GM18867 (cell line): ENCODE data around the gene CCDC24.

Experiments used
- ATAC-seq: cut with Tn5 transposase; IDR thresholded peaks from one replicate; pipeline ENCODE4 v1.9.1; 2021; ENCODE audit warnings: mild to moderate bottlenecking, moderate library complexity; ENCODE audit not compliant: unreplicated experiment

Gene CCDC24

GRCh38 chr1:43979528-43980254, 11.7 kb upstream of the CCDC24 start:
- no peak for ATAC-seq

DNA sequence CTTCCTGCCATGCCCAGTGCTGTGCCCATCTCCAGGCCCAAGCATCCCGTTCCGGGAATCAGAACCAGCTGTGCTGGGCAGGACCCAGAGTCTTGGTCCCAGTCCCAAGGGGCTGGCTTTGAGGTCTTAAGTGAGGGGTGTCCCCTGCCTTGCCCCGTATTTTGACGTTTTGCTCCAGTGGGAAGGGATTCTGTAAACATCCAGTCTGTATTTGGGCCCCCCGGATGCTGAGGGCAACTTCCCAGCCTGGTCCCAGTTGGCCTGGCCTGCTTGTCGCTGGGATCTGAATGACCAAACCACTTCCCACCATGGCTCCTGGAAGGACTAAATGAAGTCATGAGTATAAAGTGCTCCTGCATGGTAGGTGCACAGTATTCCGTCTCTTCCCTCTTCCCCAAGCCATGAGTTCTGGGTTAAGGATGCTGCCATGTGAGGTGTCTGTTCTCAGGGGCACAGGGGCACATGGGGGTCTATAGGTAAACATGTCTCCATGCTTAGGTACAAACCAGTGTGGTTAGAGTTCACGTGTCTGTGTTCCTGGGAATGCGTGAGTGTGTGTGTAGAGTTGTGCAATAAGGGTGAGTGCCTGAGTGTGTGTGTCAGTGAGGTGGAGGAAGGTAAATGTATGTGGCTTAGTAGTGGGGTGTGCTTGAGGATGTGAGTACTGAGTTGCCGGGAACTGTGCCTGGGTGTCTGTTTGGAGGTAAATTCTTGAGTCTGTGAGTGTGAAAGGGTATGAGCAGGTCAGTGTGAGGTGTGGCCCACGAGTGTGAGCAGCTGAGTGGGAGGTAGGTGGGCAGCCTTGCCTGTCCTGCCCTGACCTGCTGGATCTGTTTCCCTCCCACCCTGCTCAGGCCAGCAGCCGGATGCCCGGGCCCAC, 10.9 kb upstream of the CCDC24 start:
- no peak for ATAC-seq

- ATAC-seq: no peak
These were observed 10.3 kb upstream of the CCDC24 start for GRCh38 chr1:43981135-43981491.

DNA sequence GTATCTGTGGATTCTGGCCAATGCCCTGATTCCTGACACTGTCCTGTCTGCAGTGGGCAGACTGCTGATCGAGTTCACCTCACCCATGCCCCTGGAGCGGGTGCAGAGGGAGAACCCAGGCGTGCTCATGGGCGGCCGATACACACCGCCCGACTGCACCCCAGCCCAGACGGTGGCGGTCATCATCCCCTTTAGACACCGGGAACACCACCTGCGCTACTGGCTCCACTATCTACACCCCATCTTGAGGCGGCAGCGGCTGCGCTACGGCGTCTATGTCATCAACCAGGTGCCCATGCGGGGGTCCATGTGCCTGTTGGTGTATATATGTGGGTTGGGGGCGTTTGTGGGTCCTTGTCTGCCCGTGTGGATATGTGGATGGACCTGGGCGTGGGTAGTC, 9.8 kb upstream of the CCDC24 start:
- no peak for ATAC-seq

DNA sequence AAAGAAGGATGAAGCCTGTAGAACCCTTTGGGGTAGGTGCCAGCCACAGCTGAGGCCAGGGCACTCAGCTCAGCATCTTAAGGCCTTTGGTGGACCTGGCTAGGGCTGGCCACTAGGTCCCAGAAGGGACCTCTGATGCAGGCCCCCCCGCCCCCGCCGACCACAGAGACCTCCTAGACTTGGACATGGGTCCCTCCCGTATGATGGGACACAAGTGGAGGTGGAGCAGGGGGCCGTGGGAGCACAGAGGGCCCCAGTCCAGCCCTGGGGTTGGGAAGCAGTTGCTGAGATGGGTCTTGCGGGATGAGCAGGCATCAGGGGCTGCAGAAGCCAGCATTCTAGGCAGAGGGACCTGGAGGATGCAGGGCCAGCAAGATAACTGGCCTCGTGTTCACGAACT, 9.2 kb upstream of the CCDC24 start:
- ATAC-seq: no peak

- no peak for ATAC-seq
These were observed 8.6 kb upstream of the CCDC24 start for GRCh38 chr1:43982808-43983207.

GRCh38 chr1:43983253-43983899, 8.0 kb upstream of the CCDC24 start:
- ATAC-seq: no peak

- ATAC-seq: no peak
These were observed 6.5 kb upstream of the CCDC24 start for GRCh38 chr1:43984855-43985254.

DNA sequence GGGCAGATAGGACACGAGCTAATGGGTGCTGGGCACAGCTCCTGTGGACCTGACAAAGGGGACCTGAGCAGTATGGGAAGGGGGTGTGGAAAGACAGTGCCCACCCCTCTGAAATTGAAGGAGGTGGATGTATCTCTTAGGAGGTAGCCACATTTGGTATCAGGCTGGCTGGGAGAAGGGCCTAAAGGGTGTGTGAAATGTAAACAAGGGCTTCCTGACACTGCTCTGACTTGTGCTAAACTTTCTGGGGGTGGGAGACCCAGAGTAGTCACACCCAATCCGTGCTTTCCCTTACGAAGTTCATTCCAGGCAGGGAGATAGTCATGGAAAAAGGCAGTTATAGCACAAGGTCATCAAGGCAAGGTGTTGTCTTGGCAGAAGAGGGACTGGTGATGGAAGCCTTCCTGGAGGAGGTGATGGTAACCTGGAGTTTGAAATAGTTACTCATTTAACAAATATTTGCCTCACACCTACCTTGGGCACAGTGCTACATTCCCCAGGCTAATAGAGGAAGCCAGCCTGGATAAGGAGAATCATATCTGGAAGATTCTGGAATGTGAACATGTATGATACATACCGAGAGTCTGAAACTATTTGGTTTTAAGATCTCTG, 5.3 kb upstream of the CCDC24 start:
- ATAC-seq: no peak

GRCh38 chr1:43986712-43987111, 4.7 kb upstream of the CCDC24 start:
- ATAC-seq: no peak

DNA sequence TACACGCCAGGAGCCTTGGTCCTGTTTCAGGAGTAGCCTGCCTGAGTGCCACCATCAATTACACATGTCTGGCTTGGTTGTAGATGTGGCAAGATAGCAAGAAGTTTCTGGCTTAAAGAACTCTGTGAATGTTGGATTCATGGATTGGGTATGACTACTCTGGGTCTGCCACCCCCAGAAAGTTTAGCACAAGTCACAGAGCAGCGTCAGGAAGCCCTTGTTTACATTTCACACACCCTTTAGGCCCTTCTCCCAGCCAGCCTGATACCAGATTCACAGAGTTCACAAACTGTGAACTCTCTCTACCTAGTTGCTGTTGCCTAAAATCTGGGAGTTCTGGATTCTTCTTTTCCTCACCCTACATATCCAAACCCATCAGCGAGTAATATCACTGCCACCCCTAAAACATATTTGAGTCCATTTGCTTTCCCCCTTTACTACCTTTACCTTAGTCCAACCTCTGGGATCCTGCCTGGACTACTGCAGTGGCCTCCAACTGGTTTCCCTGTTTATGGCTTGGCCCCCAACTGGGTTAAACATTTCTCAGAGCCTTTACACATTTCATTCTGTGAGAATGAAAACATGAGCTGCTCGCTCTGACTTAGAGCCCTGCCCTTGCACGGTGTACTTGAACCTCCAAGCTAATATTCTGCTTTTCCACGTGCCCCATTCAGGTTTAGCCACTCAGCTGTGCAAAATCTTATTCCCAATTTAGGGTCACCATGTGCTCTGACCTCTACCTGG, 4.1 kb upstream of the CCDC24 start:
- ATAC-seq: no peak

- no peak for ATAC-seq
These were observed 864 bp upstream of the CCDC24 start for GRCh38 chr1:43990271-43991199.

DNA sequence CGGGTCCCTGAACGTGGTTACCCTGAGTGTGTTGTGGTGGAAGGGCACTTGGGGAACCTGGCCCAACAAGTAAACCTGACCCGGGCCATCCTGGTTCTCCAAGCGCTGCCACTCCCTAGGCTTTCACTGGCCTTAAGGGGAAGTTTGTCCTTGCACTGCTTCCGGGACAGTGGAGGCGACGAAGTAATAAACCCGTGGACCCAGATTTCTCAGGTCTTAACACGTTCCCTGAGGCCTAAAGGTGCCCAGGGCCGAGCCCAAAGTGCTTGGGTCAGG, 261 bp upstream of the CCDC24 start:
- no peak for ATAC-seq

DNA sequence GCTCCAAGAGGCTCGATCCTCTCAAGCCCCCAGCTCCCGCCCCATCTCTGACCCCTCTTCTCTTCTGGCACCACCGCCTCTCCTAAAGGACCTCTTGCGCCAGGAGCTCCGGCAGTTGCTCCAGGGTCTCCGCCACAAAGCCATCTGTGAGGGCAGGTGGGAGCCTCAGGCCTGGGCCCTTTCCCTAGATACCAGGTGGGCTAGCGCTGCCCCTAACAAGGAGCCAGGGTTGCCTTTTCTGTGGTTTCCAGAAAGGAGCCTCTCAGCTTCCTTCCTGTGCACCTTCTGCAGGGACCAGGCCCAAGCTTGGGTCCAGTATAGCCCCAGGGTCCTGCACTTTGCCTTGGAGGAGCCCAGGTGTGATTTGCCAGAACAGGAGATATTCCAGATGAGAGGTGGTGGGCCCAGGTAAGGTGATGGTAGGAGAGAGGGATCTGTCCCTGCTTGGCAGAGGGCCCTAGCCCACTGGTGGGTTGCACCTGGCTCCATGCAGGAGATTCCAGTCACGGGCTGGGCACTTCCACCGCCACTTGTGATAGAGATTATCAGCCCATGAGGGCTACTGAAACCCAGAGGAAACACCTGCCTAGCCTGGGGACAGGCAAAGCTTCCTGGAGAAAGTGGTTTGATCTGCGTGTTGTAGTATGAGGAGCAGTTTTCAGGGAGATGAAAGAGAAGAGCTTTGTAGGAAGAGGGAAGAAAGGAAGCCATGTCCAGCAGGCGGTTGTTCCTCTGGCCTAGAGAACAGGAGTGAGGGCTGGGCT, 1.0 kb downstream of the CCDC24 start:
- no peak for ATAC-seq

DNA sequence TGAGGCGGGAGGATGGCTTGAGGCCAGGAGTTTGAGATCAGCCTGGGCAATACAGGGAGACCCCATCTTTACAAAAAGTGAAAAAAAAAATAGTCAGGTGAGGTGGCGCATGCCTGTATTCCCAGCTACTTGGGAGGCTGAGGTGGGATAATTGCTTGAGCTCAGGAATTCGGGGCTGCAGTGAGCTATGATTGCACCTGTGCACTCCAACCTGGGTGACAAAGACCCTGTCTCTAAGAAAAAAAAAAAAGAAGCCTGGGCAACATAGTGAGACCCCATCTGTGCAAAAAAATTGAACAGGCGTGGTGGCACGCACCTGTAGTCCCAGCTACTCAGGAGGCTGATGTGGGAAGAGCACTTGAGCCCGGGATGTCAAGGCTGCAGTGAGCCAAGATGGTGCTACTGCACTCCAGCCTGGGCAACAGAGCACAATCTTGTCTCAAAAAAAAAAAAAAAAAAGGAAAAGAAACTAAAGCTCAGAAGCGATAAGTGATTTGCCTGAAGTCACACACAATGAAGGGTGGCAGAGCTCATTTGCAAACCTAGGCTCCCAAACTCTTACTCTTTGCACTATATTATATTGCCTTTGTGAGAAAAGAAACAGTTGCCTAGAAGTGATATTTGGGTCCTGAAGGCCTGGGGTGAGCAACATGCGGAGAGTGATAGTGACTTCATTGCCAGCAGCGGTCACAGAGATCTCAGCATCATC, 2.0 kb downstream of the CCDC24 start:
- ATAC-seq: no peak

- no peak for ATAC-seq
These were observed 2.7 kb downstream of the CCDC24 start for GRCh38 chr1:43994071-43994470.

DNA sequence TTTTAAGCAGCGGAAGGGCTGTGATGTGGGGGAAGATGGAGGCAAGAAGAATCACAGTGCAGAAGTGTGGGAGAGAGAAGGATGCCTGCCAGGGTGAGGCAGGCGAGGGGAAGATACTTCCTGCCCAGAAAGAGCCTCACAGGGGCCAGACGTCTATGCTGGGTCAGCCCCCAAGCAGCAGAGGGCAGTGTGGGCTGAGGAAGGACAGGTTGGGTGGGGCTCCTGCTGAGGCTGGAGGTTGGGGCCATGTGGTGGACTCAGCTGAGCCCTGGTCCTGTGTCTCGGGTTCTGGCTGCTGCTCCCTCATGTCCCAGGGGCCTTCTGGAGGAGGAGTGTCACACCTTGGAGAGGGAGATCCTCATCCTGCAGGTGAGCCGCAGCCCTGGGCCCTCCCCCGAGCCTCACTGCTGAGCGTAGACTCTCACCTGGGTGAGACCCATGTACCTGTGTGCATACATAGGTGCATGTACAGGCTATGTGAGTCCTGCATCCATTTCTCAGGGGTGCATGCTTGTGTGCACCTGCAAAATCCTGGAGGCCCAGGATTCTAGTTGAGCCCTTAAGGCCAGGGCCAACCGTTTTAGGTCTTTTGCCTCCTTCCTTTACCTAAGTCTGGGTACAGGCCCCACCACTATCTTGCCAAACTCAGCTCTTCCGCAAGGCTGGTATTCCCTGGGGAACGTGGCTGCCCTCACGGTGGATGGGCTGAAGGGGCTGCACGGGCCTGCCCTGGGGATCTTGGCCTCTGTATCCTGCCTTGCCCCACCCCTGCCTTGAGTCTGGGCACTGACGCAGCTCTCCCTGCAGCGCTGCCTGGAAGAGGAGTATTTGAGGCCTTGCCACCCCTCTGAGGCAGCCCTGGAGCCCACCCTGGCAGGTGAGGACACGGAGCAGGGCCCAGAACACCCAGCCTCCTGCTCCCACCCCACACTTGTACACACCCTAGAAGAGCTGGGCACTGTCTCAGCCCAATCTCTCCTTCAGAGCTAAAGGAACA, 3.7 kb downstream of the CCDC24 start:
- ATAC-seq: no peak
